Esophagus mucosa (tissue), 1 donor: Measurements from ENCODE around the gene GSTM5. TPM values are rescaled to one million over a fixed set of nuclear protein-coding genes. Genes with fewer than 3 reads are reported as not detected.
A peak's percentile ranks its signal among the peaks of the same experiment; 100 is the strongest.
"Not testable (repeated sequence)": the region's sequence is repeated elsewhere in the genome, so short reads cannot be mapped to it uniquely, and the experiment has no call there.

Experiments used
- ATAC-seq: fragments of 200-7000 bp; cut with Tn5 transposase; one replicate; pipeline ENCODE4 v1.9.1; 2020
- total RNA-seq: library from RNA; stranded (reverse); gene quantifications from one replicate; pipeline ENCODE4 v1.2.4, GENCODE V29; 2023
- donor health status: DM: yes; HTN: yes; CAD: no.

GSTM5 gene
- total RNA-seq, 1 donor from 2014 or later, result 0.36 TPM

DNA sequence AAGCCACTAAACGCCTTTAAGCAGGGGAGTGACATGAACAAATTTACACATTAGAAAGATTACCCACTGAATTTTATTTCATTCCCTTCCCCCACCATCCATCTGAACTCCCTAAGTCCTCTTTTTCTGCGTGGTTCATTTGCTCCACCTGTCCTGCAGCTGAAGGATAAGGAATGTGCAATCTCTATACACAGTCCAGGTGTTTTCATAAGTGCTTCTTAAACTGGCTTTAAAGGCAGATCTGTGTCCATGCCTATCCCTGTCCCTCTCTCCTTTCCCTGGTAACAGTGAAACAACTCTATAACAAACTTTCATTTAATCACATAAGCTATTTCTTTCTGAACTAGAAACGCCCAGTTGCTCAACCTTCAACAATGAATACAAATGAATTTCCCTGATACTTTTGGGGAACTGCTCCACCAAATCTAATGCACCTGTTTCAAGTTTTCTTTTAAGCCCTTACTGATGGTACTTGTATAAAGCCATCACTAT is 20.4 kb downstream of the GSTM5 start:
- ATAC-seq, result peak; percentile 35

DNA sequence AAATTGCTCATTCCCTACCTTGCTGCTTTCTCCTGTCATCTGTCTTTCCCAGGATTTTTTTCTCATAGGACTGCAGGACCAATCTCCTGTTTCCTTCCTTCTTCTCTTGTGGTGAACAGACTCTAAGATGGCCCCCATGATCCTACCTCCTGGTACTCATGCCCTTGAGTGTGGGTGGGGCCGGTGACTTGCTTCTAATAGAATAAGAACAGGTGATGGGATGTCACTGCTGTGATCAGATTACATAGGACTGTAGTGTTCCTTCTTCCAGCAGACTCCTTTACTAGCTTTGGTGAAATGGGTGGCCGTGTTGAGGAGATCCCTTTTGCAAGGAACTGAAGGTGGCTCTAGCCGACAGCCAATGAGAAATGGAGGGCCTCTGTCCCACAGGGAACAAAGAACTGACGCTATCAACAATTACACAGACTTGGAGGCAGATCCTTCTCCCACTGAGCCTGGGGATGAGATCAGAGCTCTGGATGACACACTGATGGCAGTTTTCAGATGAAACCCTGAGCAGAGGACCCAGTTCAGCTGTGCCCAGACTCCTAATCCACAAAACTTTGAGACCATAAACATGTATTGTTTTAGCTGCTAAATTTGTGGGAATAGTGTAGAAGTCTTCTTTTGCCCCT is 21.3 kb downstream of the GSTM5 start:
- no peak for ATAC-seq

DNA sequence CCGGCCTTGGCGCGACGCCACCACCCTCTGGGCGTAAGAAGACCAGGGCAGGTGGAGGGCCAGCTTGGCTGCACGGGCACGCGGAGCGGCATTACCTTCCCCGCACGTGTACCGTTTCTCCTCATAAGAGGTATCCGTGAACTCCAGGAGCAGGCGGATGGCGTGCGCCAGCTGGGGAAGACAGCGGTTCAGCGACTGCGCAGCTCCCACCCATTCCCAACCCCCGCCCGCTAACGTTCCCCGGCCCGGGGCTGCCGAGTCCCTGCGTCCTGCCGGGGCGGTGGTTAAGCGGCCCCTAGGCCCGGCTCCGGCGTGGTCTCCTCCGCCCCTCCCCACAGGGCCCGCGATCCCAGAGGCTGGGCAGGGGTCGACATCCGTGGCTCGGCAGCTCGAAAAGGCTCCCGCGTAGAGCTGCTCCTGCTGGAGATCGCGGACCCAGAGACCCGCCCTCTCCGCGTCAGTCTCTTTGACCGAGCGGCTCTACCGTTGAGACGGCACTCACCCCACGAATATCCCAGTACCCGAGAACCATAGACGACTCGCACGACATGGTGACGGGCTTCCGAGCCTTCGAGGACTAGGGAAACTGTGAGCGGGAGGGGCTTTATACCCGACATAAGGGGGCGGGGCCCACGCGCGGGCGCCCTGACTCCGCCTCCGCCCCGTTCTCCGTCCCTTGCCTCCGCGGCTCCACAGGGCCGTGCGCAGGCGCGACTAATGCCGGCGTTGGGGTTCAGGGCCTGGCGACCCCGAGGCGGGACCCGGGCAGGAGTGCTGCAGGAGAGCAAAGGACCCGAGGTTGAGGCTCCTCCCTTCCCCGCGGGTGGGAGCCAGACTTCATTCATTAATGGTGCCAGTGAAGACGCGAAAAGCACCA is 27.9 kb downstream of the GSTM5 start:
- peak; percentile 96 for ATAC-seq

DNA sequence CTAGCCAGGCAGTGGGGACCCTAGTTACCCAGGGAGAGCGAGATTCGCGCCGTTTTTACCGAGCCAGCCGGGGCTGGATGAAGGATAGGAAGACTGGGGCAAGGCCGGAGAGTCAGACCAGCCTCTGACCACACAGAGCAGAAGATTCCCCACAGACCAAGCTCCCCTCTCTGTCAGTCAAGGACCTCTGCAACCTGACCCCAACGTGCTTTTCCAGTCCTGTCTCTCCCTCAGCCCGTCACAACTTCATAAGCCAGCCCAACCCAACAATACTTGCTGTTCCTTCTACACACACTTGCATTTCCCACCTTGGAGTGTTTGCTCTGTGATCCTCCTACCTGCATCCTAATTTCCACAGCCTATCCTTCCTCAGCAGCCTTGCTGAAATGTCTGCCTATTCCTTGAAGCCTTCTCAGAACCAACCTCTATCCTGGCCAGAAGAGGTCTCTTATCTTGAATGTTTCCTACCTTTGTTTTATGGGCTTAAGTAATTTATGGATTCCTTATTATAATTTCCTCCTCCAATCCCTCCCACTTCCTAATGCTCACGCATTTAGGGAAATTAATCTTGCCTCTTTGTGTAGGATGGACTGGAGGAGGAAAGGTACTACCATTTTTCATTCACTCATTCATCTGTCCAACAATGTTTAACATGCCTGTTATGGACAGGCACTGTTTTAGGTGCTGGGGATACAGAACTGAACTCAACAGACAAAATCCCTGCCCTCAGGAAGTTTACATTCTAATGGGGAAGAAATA is 28.7 kb downstream of the GSTM5 start, which contains the start of gene GSTM3:
GSTM3 (minus strand) TSS at position 424 of the 759 bp plus-strand sequence. CDS start 751 bp downstream, outside the sequence.
- peak; percentile 35 for ATAC-seq

DNA sequence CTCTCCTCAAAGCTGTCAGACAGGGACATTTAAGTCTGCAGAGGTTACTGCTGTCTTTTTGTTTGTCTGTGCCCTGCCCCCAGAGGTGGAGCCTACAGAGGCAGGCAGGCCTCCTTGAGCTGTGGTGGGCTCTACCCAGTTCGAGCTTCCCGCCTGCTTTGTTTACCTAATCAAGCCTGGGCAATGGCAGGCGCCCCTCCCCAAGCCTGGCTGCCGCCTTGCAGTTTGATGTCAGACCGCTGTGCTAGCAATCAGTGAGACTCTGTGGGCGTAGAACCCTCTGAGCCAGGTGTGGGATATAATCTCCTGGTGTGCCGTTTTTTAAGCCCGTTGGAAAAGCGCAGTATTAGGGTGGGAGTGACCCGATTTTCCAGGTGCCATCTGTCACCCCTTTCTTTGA is 36.3 kb downstream of the GSTM5 start:
- not testable (repeated sequence) for ATAC-seq

DNA sequence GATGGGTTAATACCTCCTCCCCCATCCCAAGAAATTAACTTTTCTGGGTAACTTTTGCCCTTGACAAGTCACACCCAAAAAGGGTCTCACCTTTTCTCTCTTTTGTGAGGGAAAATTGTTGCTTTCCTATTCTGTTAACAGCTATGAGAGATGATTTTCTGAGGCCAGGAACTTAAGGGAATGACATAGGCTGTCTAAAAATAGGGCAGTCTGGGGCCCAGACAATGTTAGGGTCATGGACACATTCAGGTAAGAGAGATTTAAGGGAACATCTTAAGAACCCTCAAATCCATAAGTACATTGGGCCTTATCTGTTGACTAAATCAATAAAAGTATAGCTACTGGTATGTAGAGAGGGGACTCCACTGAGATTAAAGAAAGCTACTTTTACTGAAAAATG is 37.2 kb downstream of the GSTM5 start:
- ATAC-seq, result no peak

DNA sequence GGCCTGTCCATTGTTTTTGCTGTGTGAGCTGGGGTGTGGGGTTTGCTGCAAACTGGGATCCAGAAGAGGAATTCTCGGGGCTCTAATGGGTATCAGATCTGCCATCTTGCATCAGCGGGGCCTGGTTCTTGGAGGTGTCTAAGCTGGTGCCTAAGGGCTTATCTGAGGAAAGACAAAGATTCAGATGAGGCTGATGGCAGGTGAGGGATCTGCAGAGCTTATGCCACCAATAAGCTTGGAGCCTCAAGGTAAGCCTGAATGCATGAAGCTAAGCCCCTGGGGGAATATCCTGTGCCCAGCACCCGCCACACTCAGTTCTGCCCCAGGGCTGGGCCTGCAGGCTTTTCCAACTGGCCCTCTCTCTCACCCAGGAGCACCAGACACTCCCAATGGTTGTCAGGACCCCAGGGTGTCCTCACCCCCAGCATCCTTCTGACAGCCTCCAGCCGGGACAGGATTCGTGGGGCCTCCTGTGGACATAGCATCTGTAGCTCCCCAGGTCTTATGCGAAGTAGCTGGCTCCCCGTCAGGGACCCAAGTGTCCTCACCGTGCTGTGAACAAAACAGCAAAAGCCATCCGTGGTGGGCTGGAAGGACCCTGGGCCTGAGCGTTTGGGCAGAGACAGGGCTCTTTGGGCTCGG is 38.3 kb downstream of the GSTM5 start:
- no peak for ATAC-seq

DNA sequence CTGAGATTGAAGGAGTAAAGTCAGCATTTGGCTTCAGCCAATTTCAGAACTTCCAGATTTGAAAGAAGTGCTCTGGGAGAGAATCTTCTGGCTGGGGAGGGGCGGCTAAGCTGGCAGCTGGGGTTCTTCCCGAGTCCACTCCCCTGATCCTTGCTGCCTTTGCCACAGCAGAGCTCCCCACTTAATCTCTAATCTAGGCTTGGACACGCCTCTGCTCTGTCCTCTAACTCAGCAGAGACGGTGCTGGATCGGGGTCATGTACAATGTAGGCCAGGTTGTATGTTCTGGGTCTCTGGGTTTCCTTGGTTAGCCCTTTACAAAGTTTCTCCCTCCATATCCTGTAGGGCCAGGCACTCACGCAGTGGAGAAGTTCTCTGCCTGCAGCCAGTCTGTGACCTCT is 38.9 kb downstream of the GSTM5 start:
- no peak for ATAC-seq

DNA sequence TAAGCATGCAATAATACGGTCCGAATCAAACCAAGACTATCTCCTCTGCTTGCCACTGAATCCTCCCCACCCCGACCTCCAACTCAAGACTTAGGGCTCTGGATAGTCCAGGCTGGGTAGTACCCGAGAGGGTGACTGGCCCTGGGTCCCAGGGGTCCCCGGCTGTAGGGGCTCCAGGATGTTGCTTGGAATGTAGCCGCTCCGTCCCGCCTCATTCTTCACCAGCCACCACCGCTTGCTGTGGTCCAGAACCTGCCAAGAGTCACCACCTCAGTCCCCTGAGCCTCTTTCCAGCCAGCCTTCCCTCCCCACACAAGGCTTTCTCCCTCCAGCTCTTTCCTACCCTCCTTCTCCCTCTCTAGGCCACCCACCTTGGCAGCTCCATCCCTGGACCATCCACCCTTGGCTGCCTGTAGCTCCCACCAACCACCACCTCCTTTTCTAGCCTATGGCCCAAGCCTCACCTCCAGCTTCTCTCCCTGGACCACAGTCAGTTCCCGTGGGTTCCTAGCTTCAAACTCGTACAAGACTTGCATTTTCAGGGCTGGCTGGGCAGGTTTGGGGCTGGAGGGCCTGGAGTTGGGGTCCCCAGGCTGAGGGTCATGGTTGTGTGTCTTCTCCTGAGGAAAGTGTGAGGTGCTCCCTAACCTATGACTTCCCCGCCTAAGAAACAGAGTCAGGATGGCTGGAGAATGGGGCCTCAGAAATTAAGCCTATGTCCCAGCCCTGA is 39.6 kb downstream of the GSTM5 start:
- no peak for ATAC-seq

DNA sequence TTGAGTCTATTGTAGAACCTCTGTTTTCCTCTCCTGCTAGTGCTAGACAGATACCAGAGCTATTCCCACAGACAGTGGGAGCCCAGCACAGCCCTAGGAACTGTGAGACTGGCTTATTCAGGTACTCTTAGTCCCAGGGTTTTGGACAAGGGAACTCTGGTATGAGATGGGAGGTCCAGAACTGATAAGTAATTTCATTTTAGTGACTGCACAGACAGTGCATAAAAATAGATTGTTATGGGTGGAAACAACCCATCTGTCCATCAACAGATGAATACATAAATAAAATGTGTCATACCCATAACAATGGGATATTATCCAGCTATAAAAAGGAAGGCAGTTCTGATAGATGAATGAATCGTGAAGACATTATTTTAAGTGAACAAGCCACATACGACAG is 42.7 kb downstream of the GSTM5 start:
- no peak for ATAC-seq

DNA sequence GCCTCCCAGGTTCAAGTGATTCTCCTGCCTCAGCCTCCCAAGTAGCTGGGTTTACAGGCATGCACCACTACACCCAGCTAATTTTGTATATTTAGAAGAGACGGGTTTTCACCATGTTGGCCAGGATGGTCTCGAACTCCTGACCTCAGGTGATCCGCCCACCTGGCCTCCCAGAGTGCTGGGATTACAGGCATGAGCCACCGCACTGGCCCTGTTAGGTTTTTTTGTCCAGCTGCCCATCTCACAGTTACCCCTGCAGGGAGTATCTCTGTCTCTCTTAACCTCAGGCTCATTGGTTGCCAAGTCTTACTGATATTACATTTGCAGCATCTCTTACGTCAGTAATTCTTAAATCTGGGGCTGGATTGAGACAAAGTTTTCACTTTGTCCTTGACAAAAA is 44.3 kb downstream of the GSTM5 start:
- ATAC-seq, result not testable (repeated sequence)

DNA sequence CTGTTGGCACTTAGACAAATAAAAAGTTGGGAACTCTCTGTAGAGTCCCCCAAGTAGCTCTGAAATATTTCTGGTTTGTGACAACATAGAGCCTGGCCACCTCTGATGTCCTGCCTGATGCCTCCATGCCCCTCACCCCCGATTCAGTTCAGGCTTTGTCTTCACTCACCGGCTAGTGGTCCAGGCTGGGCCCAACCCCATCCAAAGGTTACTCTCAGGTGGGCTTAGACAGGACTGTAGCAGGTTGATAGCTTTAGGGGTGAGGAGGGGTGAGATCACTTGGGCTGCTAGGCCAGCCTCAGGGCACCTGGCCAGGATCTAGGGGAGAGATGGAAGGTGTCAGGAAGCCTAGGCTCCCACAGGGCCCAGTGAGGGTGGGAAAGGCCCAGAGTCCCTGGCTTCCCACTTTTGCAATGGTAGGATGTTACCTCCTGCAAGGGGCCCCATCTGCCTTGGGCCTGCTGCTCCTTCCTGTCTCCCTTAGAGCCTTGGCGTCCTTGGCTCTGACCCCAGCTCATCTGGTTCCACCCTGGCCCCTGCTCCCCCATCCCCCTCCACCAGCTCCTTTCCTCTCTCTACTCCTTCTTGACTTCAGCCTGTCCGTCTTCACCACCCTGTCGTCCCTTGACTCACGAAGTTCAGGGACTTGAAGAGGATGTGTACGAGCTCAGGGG is 44.9 kb downstream of the GSTM5 start:
- no peak for ATAC-seq

DNA sequence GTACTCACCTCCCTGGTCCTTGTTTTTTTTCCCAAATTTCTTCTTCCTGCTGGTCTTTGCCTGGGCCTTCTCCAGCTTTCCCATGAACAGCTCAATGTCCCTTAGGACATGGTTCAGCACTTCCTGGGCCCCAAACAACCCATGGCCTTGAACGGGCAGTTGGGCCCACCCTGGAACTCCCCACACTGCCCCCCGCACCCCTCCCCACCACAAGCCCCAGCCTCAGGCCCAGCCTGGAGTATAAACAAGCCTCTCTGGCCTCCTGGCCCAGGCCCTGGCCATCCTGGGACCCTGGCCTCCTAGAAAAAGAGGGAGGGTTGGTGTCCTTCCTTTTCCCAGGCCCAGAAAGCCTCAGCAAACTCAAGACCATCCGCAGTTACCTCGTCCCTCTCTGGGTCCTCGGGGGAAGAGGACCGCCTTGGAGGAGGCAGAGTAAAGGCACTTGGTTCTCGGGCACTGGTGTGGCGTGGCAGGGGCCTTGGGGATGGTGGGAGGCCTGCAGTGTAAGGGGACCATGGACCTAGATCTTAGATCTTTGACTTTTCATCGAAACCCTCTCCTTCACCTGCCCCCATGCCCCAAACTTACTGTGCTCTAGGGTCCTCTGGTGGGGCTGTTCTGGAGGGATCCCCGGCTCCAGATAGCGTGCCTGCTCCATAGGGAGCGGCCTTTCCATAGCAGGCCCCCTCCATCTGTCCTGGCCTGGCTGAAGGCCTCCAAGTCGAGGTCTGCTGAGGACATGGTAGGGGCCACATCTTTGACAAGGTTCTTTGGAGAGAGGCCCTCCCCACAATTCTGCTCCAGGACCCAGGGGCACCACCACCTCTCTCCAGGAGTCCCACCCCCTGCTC is 46.1 kb downstream of the GSTM5 start:
- ATAC-seq, result no peak

DNA sequence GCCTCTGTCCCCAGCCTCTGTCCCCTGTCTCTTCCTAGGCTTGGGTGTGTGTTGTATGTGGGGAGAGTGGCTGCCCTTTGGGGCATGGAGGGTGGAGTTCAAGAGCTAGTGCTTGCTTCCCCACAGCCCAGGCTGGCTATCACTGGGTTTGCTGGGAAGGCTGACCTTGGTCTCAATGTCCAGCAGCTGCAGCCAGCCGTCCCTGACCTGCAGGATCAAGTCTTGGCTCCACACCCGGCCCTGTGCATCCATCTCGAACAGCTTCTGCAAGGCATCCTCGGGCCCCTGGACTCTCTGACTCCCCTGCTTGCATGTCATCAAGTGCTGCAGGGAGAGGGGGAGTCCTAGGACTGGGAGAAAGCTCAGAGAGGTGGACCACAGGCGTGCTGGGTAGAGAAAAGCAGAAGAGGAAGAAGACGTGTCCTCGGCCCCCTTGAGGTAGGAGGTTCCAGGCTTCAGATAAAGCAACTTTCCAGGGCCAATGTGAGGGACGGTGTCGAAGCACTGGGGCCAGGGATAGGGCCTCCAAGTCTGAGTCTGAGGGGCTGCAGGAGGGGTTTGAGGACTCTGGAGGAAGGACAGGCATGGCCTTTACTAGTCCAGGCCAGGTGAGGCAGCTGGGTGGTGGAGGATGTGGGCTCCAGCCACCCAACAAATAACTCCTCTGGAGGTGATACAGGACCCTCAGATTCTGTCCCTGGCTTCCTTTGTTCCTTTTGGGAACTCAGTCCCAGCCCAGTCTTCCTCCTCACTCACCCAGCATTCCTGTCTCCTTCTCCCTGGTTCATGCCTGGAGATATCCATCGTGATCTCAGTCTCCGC is 47.7 kb downstream of the GSTM5 start:
- no peak for ATAC-seq

DNA sequence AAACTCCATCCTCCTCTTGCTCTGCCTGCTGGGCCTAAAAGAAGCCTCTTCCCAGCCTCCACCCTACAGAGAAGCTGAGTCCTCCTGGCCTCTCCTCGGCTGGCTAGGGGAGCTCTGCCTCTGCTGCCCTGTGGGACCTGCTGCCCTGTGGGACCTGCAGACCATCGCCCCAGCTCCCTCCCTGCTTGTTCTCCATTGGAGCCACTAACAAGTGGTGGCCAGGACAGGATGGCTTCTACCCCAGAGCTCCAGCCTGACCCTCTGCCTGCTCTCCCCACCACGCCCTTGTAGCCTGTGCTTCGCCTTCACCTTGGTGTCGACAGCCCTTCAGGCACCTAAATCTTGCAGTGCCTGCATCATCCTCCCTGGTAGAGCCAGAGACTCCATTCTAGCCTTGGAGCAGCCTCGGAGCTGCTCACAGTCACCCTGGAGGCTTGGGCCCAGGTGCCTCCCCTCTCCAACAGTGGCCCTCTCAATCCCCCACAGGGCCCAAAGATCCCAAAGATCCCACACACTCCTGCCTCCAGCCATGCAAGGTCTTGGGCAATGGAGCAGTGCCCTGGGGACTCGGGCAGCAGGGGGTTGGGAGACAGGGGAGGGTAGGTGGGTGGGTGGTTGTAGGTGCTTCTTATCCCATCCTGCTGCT is 48.7 kb downstream of the GSTM5 start:
- ATAC-seq, result no peak

DNA sequence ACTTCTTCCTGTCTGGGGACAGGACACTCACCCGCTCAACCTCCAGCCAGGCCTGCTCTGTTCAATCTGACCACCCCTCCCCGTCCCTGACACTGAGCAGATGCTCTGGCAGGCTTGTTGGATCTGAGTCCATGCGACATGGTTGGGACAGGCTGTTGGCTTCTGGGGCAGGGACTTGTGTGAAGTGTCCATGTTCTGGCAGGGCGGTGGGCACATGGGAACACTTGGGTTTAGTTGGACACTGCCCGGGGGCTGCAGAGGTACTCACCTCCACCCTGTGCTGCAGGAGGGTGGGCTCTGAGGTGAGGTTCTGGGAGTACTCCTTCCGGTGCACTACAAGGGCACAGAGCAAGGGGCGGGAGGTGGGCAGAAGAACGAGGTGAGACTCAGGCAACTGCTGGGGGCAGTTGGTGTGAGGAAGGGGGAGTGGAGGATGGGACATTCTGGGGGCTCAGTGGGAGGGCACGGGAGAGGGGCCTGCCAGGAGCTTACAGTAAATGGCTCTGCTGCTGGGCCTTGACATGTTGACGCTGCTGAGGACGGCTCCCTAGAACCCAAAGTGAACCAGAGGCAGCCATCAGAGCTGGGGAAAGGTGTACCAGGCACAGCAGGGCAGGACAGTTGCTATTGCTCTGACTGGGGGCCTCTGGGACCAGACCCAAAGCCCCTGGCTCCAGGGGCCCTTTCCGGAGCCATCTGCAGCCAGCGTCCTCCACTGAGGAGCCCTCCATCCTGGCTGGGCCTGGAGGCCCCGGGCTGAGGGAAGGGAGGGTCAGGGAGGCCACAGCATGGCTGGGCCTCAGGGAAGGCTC is 49.4 kb downstream of the GSTM5 start:
- ATAC-seq, result no peak

DNA sequence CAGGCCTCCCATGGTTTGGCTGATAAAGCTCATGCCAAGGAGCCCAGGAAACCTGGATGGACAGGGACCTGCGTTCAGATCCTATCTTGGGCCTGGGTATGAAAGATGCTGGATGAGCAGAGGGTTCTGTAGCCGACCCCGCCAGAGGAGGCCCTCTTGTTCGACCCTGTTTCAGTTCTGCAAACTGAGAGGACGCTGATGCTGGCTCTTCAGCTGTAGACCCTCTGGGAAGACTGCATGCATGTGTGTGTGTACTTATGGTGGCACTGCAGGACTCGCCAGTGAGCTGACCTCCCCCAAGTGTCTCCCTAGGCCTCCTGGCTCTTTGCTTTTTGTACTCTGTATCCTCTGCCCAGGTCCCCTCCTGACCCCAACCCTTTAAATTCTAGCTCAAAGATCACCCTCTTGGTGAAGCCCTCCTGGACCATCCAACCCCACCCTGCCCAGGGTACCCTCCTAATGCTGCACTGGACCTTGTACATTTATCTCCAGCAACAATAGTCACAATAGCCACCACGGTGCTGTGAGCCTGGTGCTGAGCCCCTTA is 50.1 kb downstream of the GSTM5 start:
- no peak for ATAC-seq
